Breast epithelium (tissue), 4 donors: Measurements from ENCODE around the gene OLFML2A. TPM values are rescaled to one million over a fixed set of nuclear protein-coding genes. Genes with fewer than 3 reads are reported as not detected.

Experiments used
- DNase-seq, 2 donors: peaks; one replicate each; pipeline ENCODE4 v3.0.0-alpha.2; 2019; ENCODE audit warnings: low spot score in 2 of 2
- H3K27ac ChIP-seq, 2 donors: fragments of 200-600 bp; sonication (generic) in 1 of 2; one replicate each; pipeline ENCODE4 v1.5.1; 2016 to 2019; ENCODE audit warnings: mild to moderate bottlenecking in 1 of 2
- H3K27me3 ChIP-seq, 2 donors: fragments of 200-600 bp; sonication (generic) in 1 of 2; one replicate each; pipeline versions ENCODE4 v1.5.1 to v1.6.0; 2017 to 2019; ENCODE audit warnings: control low read depth in 1 of 2, mild to moderate bottlenecking in 1 of 2
- H3K36me3 ChIP-seq: fragments of 200-600 bp; one replicate; pipeline ENCODE4 v1.5.1; 2019
- H3K4me1 ChIP-seq, 2 donors: fragments of 200-600 bp; sonication (generic); one replicate each; pipeline ENCODE4 v1.5.1; 2016 to 2019; ENCODE audit warnings: control low read depth in 1 of 2
- H3K4me3 ChIP-seq, 3 donors: fragments of 200-600 bp; sonication (generic); 1 replicate in 2 of 3; 2 replicates in 1 of 3; pipeline ENCODE4 v1.5.1; 2016 to 2019; ENCODE audit warnings: mild to moderate bottlenecking in 3 of 3, moderate library complexity in 2 of 3
- H3K9me3 ChIP-seq, 2 donors: fragments of 200-600 bp; sonication (generic) in 1 of 2; one replicate each; pipeline ENCODE4 v1.5.1; 2016 to 2019; ENCODE audit warnings: control low read depth in 1 of 2
- CTCF ChIP-seq, 3 donors: fragments of 450-650 bp; IDR thresholded peaks; one replicate each; pipeline ENCODE4 v1.5.1; 2016 to 2017; ENCODE audit warnings: antibody characterized with exemption in 3 of 3, mild to moderate bottlenecking in 3 of 3, moderate library complexity in 3 of 3
- POLR2A ChIP-seq: fragments of 450-650 bp; IDR thresholded peaks from one replicate; pipeline ENCODE4 v1.6.1; 2016; ENCODE audit warnings: antibody characterized with exemption, mild to moderate bottlenecking, moderate library complexity
- POLR2AphosphoS5 ChIP-seq, 3 donors: sonication (generic); formaldehyde crosslinking; IDR thresholded peaks; one replicate each; pipeline ENCODE4 v1.6.1; 2017; ENCODE audit warnings: antibody characterized with exemption in 3 of 3
- intact Hi-C: fragments of 100-400 bp; cut with DNase I; formaldehyde crosslinking; loops from one replicate; pipeline ENCODE4 v1.15.1; 2023; ENCODE audit warnings: low total_unique reads
- total RNA-seq, 3 donors: library from RNA; depleted of rRNA; stranded (reverse); fragments of >200 nt; gene quantifications; one replicate each; pipeline ENCODE4 v1.1.0, GENCODE V29; 2016

The OLFML2A gene
- total RNA-seq, 3 donors from 2014 or later, result 11.4 to 25.2 (median 11.4) TPM

GRCh38 chr9:124794902-124795491, 18.1 kb downstream of the OLFML2A start:
- intact Hi-C loops, result no loop called here
- H3K4me1 ChIP-seq, result peaks cover 0 to 5% of the 10 kb centered on the region in 2 donors
- H3K4me3 ChIP-seq, result no peak overlapping the region
- H3K36me3 ChIP-seq, result no peaks in the 10 kb centered on the region
- TF ChIP-seq POLR2A (no peak), CTCF (IDR thresholded peaks at IDR 0.05) (no peak), POLR2AphosphoS5 (IDR thresholded peaks at IDR 0.05) (no peak)
- DNase-seq, result no peak
- peak overlapping the region in 1 of 2 donors; percentile 74 for H3K27ac ChIP-seq
- H3K27me3 ChIP-seq, result no peaks in the 10 kb centered on the region
- no peaks in the 10 kb centered on the region for H3K9me3 ChIP-seq

DNA sequence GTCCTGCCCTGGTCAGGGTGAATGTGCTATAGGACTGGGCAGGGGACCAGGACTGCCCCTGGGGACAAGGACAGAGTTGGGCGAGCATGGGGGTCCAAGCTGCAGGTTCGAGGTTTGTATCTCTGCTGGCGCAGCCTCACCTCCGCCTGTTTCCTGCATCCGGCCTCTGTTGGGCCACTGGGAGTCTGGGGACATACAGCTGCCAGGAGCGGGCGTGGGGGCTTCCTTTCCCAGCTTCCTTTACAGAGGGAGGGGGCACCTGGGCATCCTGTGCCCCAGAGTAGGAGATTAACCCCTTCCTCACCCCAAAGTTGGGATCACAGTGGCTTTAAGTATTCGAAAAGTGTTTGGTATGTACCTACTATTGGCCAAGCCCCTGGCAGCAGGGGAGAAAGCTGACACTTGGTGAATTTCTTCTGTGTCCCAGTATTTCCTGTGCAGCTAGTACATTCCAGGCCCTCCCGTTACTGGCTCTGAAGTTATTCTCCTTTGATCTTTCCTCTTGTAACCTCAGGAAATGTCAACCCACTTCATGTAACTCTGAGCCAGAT, 19.0 kb downstream of the OLFML2A start:
- no peaks in the 10 kb centered on the region for H3K27me3 ChIP-seq
- DNase-seq, result no peak
- TF ChIP-seq POLR2AphosphoS5 (IDR thresholded peaks at IDR 0.05) (peak in 1 of 3 donors; percentile 25), POLR2A (no peak)
- peak overlapping the region; percentile 25 to 74 for H3K27ac ChIP-seq
- H3K4me1 ChIP-seq, result peaks cover 0 to 5% of the 10 kb centered on the region in 2 donors
- no peak overlapping the region for H3K4me3 ChIP-seq
- H3K9me3 ChIP-seq, result no peaks in the 10 kb centered on the region
- no peaks in the 10 kb centered on the region for H3K36me3 ChIP-seq
- intact Hi-C loops, result no loop called here

DNA sequence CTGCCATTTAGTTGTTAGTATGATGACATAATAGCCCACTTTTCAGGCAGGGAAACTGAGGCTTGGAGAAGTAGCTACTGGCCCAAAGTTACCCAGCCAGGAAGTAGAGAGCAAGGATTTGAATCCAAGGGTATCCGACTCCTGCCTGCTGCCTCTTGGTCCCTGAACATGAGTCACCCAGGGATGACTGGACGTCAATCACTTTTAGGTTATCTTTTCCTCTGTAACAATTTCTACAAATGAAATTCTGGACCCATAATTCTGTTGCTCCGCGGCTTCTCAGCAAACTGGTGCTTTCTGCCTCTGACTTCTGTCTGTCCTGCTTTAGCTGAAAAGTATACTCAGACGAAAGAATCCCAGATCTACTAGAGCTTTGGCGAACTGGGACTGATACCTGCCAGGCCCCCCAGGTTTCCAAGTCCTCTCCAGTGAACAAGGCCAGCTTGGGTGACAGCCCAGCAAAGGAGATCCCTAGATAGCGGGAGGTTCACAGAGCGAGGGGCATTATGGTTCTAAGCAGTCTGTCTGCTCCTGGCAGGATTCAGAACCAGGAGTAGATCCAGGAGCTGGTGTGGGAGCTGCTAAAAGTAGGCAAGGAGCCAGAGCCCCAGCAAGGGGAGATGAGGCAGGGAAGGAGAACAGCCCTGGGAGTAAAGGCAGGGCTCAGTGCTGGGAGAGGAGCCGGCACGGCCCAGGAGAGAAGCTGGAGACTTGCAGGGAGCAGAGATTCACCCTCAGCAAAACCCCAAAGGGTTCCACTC, 20.6 kb downstream of the OLFML2A start:
- Histone ChIP-seq H3K4me3 (no peak overlapping the region), H3K27ac (peak overlapping the region; percentile 21 to 74), H3K9me3 (no peaks in the 10 kb centered on the region), H3K36me3 (no peaks in the 10 kb centered on the region), H3K4me1 (peaks cover 0 to 5% of the 10 kb centered on the region in 2 donors), H3K27me3 (no peaks in the 10 kb centered on the region)
- no peak for DNase-seq
- TF ChIP-seq CTCF (IDR thresholded peaks at IDR 0.05) (no peak), POLR2A (no peak), POLR2AphosphoS5 (IDR thresholded peaks at IDR 0.05) (no peak)
- intact Hi-C loops, result no loop called here

- H3K27ac ChIP-seq, result no peak overlapping the region
- no peaks in the 10 kb centered on the region for H3K9me3 ChIP-seq
- TF ChIP-seq POLR2AphosphoS5 (IDR thresholded peaks at IDR 0.05), result no peak
- TF ChIP-seq POLR2A, result no peak
- TF ChIP-seq CTCF (IDR thresholded peaks at IDR 0.05), result no peak
- intact Hi-C loops, result no loop called here
- H3K27me3 ChIP-seq, result no peaks in the 10 kb centered on the region
- H3K36me3 ChIP-seq, result no peaks in the 10 kb centered on the region
- DNase-seq, result no peak
- H3K4me1 ChIP-seq, result peaks cover 0 to 5% of the 10 kb centered on the region in 2 donors
- H3K4me3 ChIP-seq, result no peak overlapping the region
These were observed 22.5 kb downstream of the OLFML2A start for GRCh38 chr9:124799274-124800006.

DNA sequence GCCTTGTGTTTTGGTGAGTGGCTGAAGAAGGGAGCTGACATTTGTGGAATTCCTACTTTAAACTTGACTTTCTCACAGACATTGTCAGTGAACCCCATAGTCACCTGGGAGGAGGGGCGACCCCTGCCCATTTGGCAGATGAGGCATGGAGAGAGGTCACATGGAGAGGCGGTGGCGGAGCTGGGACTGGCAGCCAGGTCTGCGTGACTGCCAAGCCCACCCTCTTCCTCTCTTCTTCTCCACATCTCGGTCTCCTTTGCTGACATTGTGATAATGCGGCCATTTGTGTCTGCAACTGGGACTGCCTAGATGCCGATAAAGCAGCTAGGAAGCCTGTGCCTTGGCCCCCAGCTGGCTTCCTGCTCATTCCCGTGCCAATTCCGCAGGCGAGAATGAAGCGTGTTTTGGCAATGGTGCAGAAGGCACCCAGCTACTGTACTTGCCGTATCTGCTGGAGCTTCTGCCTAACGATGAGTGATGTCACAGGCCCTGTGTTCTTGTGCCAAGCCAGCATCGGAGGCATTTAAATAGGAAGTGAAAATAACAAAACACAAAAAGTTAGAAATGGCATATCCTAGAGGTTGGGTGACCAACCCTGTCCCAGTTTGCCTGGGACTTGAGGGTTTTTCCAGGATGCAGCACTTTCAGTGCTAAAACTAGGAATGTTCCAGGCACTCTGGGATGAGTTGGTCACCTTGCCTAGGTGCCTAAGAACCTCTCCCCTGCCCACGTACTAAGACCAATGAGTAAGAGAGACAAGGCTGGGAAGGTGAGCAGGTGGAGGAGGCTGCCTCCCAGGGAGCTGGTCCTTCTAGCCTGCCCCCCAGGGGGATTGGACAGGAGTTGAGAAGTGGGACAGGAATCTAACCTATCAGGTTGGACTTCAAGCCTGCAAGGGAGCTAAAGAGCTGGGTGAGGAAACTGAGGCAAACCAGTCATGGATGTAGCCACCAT, 23.6 kb downstream of the OLFML2A start:
- intact Hi-C loops, result no loop called here
- H3K9me3 ChIP-seq, result no peaks in the 10 kb centered on the region
- peak overlapping the region in 1 of 2 donors; percentile 14 for H3K27ac ChIP-seq
- TF ChIP-seq CTCF (IDR thresholded peaks at IDR 0.05) (no peak), POLR2A (no peak), POLR2AphosphoS5 (IDR thresholded peaks at IDR 0.05) (no peak)
- no peaks in the 10 kb centered on the region for H3K36me3 ChIP-seq
- H3K27me3 ChIP-seq, result no peaks in the 10 kb centered on the region
- peaks cover 0 to 5% of the 10 kb centered on the region in 2 donors for H3K4me1 ChIP-seq
- H3K4me3 ChIP-seq, result peak overlapping the region in 1 of 3 donors; percentile 33
- no peak for DNase-seq
